Measurements from ENCODE around the gene HOOK1.
"Not testable (repeated sequence)": the region's sequence is repeated elsewhere in the genome, so short reads cannot be mapped to it uniquely, and the experiment has no call there.

Gene HOOK1

DNA sequence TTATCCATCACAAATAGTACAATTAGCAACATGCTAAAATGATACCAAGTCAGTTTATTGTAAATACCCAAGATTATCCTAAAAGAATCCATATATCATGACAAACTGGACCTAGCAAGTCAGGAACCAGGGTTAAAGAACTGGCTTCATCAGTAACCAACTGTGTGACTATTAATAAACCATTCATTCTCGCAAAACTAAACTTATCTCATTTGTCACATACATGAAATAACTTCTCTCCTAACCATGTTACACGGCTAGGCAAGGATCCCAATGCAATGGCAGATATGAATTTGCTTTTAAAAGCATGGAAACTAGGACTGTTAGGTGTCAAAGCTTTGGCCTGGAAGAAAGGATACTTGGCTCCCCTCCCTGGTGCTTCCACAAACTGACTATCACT is 82.4 kb downstream of the HOOK1 start:
- no peak for DNase-seq

DNA sequence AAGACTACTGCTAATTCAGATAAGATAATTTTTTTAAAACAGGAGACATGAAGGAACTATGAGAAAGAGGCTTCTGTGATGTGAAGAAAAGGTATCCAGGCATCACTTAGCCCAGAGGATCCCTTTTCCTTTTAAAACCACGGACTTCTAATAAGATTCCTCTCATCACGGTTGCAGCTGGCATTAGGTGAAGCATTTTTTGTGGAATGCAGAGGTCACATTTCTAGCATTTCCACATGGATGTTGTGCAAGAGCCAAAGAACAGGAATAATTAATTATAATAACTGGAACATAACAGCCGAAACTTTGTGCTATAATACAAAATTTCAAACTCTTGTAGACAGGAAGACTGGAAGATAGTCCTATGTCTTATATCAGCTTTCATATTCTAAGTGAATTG is 84.2 kb downstream of the HOOK1 start:
- no peak for DNase-seq

DNA sequence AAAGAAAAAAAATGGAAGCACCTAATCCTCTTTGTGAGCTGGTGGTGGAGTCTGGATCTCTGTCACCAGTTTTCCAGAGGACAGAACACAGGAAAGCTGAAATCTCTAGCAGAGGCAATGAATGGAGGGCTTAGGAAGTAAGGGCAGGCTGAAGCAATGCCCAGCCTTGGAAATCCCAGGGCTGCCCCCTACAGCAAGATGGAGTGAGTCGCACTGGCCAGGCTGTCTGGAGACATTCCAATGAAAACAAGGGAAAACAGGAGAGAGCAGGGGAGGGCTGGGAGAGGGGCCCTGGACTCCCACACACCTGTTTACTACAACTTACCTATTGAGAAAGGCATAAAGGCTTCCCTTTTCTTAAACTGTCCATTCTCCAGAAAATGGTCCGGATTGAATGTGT is 85.9 kb downstream of the HOOK1 start:
- DNase-seq = no peak

DNA sequence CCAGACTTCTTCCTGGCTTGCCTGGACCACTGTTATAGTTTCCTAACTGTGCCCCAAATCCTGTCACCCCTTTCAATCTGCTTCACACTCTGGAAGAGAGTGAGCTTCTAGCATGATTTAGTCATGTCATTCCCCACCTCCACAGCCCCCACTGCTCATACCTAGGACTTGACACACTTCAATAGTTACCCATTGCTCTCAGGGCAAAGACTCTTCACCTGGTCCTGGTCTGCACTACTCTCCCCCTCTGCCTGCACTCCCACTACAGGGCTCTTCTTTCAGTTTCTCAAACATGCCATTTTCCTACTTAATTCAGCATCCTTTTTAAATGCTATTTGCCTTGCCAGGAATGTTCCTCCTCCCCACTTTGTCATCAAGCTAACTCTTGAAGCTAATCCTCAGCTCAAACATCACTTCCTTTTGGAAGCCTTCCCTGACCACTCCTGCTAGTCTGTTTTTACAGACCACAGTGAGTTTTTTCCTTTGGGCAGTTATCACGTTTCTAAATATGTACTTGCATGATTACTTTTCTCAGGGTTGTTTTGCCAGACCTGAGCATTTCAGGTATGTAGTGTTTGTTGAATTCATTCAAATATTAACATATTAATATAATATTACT is 87.1 kb downstream of the HOOK1 start:
- DNase-seq = no peak

DNA sequence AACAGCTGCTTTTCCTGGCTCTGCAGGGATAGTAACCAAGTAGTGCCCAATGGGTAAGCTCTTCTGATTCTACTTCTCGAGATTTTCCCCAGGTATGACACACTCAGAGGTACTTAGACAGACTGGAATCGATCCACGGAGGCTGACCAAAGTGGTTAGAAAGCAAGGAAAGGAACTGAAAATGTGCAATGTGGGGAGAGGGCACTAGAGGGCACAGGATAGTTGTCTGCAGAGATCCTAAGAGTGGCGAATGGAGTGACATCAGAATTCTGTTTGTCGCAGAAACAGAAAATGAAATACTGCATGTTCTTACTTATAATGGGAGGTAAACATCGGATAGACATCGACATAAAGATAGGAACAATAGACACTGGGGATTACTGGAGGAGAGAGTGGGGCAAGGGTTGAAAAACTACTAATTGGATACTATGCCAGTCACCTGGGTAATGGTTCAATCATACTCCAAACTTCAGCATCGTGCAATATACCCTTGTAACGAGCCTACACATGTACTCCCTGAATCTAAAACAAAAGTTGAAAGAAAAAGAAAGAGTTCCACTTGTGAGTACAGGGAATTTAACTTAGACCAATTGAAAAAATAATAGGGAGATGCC is 88.5 kb downstream of the HOOK1 start:
- DNase-seq = no peak

GRCh38 chr1:59906931-59907330 is 92.2 kb downstream of the HOOK1 start:
- no peak for DNase-seq

DNA sequence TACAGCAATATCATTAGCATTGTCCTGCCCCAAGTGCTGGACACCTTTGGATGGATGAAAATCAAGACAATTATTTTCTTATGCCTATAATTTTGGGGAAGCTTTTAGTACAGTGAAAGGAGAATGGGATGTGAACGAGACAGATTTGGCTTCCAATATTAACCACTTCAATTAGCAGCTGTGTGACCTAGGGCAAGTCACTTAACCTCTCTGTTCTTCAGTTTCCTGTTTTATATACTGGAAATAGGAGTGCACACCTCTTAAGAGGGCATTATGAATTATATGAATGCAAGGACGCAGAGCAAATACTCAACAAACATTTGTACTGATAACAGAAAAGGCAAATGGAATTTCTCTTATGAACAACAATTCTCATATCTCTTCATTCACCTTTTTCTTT is 93.3 kb downstream of the HOOK1 start:
- DNase-seq = no peak

- DNase-seq = no peak
Measured at GRCh38 chr1:59908682-59909081, 93.9 kb downstream of the HOOK1 start.

- not testable (repeated sequence) for DNase-seq
Measured at GRCh38 chr1:59914791-59915286, 100.1 kb downstream of the HOOK1 start.

GRCh38 chr1:59915516-59915915 is 100.8 kb downstream of the HOOK1 start:
- no peak for DNase-seq

DNA sequence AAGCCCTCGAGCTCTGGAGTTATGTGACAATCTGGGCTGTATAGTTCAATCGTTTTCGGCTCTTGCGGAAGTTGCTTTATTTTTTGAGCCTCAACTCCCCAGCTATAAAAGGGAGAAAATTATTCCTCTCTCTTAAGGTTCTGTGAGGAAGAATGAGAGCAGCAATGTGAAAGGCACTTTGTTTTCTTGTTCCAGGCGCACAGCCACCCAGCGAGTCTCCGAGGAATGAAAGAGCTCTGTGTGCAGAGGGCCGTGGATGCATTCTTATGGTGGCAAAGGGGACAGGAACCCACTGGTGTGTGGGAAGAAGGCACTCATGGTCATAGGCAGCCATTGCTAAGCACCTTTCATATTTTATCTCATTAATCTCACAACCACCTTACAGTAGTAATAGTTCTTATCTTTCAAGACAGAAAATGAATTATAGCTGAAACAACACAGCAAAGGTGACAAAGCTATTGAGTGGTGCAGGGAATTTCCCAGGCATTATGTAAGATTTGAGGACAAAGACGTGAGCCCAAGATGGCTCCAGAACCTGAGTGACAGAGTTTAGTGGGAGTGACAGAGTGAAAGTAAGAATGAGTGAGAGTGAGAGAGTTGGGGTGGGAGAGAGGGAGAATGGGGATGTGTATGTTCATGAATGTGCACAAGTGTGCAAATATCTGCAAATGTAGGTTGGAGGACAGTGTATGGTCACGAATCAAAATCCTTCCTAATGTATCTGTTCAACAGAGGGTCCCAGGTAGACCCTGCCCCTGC is 102.5 kb downstream of the HOOK1 start:
- DNase-seq = no peak

DNA sequence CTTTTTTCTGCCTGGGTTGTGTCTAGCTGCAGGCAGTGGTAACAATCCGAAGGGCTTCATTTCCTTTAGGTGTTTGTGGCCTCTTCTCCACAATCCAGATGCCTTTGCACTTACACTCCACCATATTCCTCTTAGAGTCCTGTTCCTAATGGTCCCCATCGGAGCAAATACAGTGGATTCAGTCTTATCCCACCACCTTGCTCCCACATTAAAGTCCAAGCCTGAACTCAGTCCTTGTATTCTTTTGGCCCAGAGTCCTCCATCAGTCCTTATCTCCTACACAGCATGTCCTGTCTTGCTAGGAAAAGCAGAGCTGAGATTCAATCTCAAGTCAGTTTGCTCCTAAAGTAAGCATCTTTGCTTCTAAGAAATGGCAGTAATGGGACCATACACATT is 103.0 kb downstream of the HOOK1 start:
- no peak for DNase-seq

DNA sequence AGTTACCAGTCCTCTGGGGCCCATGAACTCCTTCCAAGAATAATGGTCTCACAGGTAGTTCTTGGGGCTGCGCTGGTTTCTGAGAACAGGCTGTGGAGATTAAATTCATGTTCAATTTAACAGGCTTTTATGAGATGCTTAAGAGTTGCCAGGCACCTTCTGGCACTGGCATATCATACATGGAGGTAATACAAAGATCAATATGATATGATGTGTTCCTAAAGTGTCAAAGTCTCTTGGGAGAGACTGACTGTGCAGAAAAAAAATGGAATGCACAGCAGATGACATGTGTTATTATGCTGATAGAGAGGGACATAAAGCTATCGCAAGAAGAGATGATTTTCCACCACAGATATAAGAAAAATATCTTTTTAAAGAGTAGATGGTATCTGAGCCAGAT is 105.0 kb downstream of the HOOK1 start:
- DNase-seq = no peak

- not testable (repeated sequence) for DNase-seq
Measured at GRCh38 chr1:59921258-59921899, 106.6 kb downstream of the HOOK1 start.

GRCh38 chr1:59924653-59925052 is 109.9 kb downstream of the HOOK1 start:
- no peak for DNase-seq

Measured in activated CD4-positive, CD25-positive, alpha-beta regulatory T cell (primary cell).